Mesothelial cell of epicardium (in vitro differentiated cells): ENCODE results near the gene ALPI. TPM values are rescaled to one million over a fixed set of nuclear protein-coding genes. Genes with fewer than 3 reads are reported as not detected.
"Not testable (repeated sequence)": the region's sequence is repeated elsewhere in the genome, so short reads cannot be mapped to it uniquely, and the experiment has no call there.

Experiments
- DNase-seq, 2 experiments: peaks; one replicate each; pipeline ENCODE4 v3.0.0; 2021; ENCODE audit warnings: low spot score in 2 of 2; ENCODE audit not compliant: unreplicated experiment in 2 of 2
- H3K27ac Mint-ChIP-seq: 2 replicates; pipeline ENCODE4 v1.8.0; 2021; ENCODE audit warnings: mixed read lengths
- H3K27me3 Mint-ChIP-seq: 2 replicates; pipeline ENCODE4 v1.8.0; 2021; ENCODE audit warnings: low read depth, mixed read lengths
- H3K36me3 Mint-ChIP-seq: 2 replicates; pipeline ENCODE4 v1.8.0; 2021; ENCODE audit warnings: mixed read lengths
- H3K4me1 Mint-ChIP-seq: 2 replicates; pipeline ENCODE4 v1.8.0; 2021; ENCODE audit warnings: mixed read lengths
- H3K4me3 Mint-ChIP-seq: 2 replicates; pipeline ENCODE4 v1.8.0; 2021; ENCODE audit warnings: mild to moderate bottlenecking, moderate library complexity, mixed read lengths
- H3K9me3 Mint-ChIP-seq: 2 replicates; pipeline ENCODE4 v1.8.0; 2021; ENCODE audit warnings: mixed read lengths
- CTCF ChIP-seq: fragments of 200-600 bp; sonication (generic); IDR thresholded peaks from one replicate; pipeline ENCODE4 v1.5.0; 2021; ENCODE audit warnings: antibody characterized with exemption; ENCODE audit not compliant: unreplicated experiment
- total RNA-seq: library from RNA; stranded (reverse); gene quantifications from 3 replicates; pipeline ENCODE4 v1.2.1, GENCODE V29; 2021

ALPI gene
- total RNA-seq, 1 donor from 2014 or later = not detected

- H3K4me3 Mint-ChIP-seq = no peak overlapping the region
- no peaks in the 10 kb centered on the region for H3K4me1 Mint-ChIP-seq
- H3K27me3 Mint-ChIP-seq = no peaks in the 10 kb centered on the region
These were observed 23.3 kb upstream of the ALPI start for GRCh38 chr2:232432598-232433184.

GRCh38 chr2:232433622-232434021, 22.3 kb upstream of the ALPI start:
- not testable (repeated sequence) for H3K27me3 Mint-ChIP-seq, H3K9me3 Mint-ChIP-seq, H3K27ac Mint-ChIP-seq, DNase-seq, H3K4me3 Mint-ChIP-seq, H3K4me1 Mint-ChIP-seq, H3K36me3 Mint-ChIP-seq

More at GRCh38 chr2:232432598-232433184, 23.3 kb upstream of the ALPI start:
- DNase-seq = no peak
- H3K27ac Mint-ChIP-seq = no peak overlapping the region
- no peaks in the 10 kb centered on the region for H3K9me3 Mint-ChIP-seq
- no peaks in the 10 kb centered on the region for H3K36me3 Mint-ChIP-seq
- TF ChIP-seq CTCF = no peak

- Mint-ChIP-seq H3K27ac (no peak overlapping the region), H3K4me1 (no peaks in the 10 kb centered on the region), H3K27me3 (peaks cover 3% of the 10 kb centered on the region), H3K4me3 (no peak overlapping the region), H3K36me3 (no peaks in the 10 kb centered on the region), H3K9me3 (no peaks in the 10 kb centered on the region)
- no peak for TF ChIP-seq CTCF
- no peak for DNase-seq
These were observed 21.9 kb upstream of the ALPI start for GRCh38 chr2:232434091-232434490.

- H3K4me1 Mint-ChIP-seq = no peaks in the 10 kb centered on the region
- H3K27me3 Mint-ChIP-seq = peaks cover 3% of the 10 kb centered on the region
- no peak overlapping the region for H3K4me3 Mint-ChIP-seq
- no peak for TF ChIP-seq CTCF
- H3K36me3 Mint-ChIP-seq = no peaks in the 10 kb centered on the region
- no peak overlapping the region for H3K27ac Mint-ChIP-seq
- no peaks in the 10 kb centered on the region for H3K9me3 Mint-ChIP-seq
- no peak for DNase-seq
These were observed 21.2 kb upstream of the ALPI start for GRCh38 chr2:232434563-232435374.

GRCh38 chr2:232435375-232435648, 20.6 kb upstream of the ALPI start:
- Mint-ChIP-seq H3K4me3 (no peak overlapping the region), H3K27ac (no peak overlapping the region), H3K4me1 (peaks cover 2% of the 10 kb centered on the region), H3K9me3 (no peaks in the 10 kb centered on the region), H3K36me3 (no peaks in the 10 kb centered on the region), H3K27me3 (peaks cover 3% of the 10 kb centered on the region)
- TF ChIP-seq CTCF = no peak
- DNase-seq = no peak

- Mint-ChIP-seq H3K36me3 (no peaks in the 10 kb centered on the region), H3K9me3 (no peaks in the 10 kb centered on the region), H3K27me3 (peaks cover 6% of the 10 kb centered on the region), H3K27ac (no peak overlapping the region), H3K4me3 (no peak overlapping the region), H3K4me1 (peaks cover 3% of the 10 kb centered on the region)
- no peak for DNase-seq
- TF ChIP-seq CTCF = no peak
These were observed 20.1 kb upstream of the ALPI start for GRCh38 chr2:232435805-232436204.
